HG02943 (cell line): ENCODE data around the gene SLC6A16.
"Not testable (repeated sequence)": the region's sequence is repeated elsewhere in the genome, so short reads cannot be mapped to it uniquely, and the experiment has no call there.

Source experiments
- ATAC-seq: cut with Tn5 transposase; IDR thresholded peaks from one replicate; pipeline ENCODE4 v1.9.1; 2021; ENCODE audit warnings: mild to moderate bottlenecking, low read depth, moderate library complexity; ENCODE audit not compliant: unreplicated experiment

The SLC6A16 gene

GRCh38 chr19:49288205-49288604, 36.8 kb downstream of the SLC6A16 start:
- ATAC-seq = not testable (repeated sequence)

GRCh38 chr19:49287141-49287770, 37.7 kb downstream of the SLC6A16 start:
- ATAC-seq = no peak

GRCh38 chr19:49282184-49282583, 42.8 kb downstream of the SLC6A16 start:
- ATAC-seq = no peak

GRCh38 chr19:49272204-49272603, 52.8 kb downstream of the SLC6A16 start:
- ATAC-seq = no peak

GRCh38 chr19:49271080-49271753, 53.8 kb downstream of the SLC6A16 start:
- ATAC-seq = no peak

- ATAC-seq = not testable (repeated sequence)
Observed at GRCh38 chr19:49266409-49266808, 58.6 kb downstream of the SLC6A16 start.

GRCh38 chr19:49264258-49264657, 60.7 kb downstream of the SLC6A16 start:
- no peak for ATAC-seq

GRCh38 chr19:49261602-49262001, 63.4 kb downstream of the SLC6A16 start:
- ATAC-seq = no peak

- no peak for ATAC-seq
Observed at GRCh38 chr19:49256691-49257090, 68.3 kb downstream of the SLC6A16 start.

- ATAC-seq = no peak
Observed at GRCh38 chr19:49255674-49256073, 69.3 kb downstream of the SLC6A16 start.

- no peak for ATAC-seq
Observed at GRCh38 chr19:49249933-49250332, 75.1 kb downstream of the SLC6A16 start.

- no peak for ATAC-seq
Observed at GRCh38 chr19:49247676-49248075, 77.3 kb downstream of the SLC6A16 start.

GRCh38 chr19:49244256-49244655, 80.7 kb downstream of the SLC6A16 start:
- no peak for ATAC-seq

- ATAC-seq = no peak
Observed at GRCh38 chr19:49243726-49244125, 81.3 kb downstream of the SLC6A16 start.

GRCh38 chr19:49243129-49243528, 81.9 kb downstream of the SLC6A16 start:
- ATAC-seq = no peak

GRCh38 chr19:49241769-49242168, 83.2 kb downstream of the SLC6A16 start:
- ATAC-seq = no peak
